Mammary epithelial cell (primary cell): ENCODE results near the gene ORAI1.

ENCODE experiments used
- EZH2 ChIP-seq: IDR thresholded peaks from 2 replicates; pipeline ENCODE4 v1.6.1; 2012; ENCODE audit warnings: low read length, inconsistent platforms, borderline replicate concordance
- TF ChIP-seq, protein P1 (sequence below), 2 donors: IDR thresholded peaks in 1 of 2; conservative IDR thresholded peaks in 1 of 2; 2 replicates each; pipeline ENCODE4 v1.5.1; 2011 to 2012; ENCODE audit warnings: inconsistent platforms in 2 of 2, low read length in 2 of 2, mild to moderate bottlenecking in 2 of 2, control low read depth in 1 of 2, low read depth in 1 of 2; ENCODE audit not compliant: insufficient read depth in 1 of 2; ENCODE audit errors: extremely low read depth in 1 of 2

DNA sequence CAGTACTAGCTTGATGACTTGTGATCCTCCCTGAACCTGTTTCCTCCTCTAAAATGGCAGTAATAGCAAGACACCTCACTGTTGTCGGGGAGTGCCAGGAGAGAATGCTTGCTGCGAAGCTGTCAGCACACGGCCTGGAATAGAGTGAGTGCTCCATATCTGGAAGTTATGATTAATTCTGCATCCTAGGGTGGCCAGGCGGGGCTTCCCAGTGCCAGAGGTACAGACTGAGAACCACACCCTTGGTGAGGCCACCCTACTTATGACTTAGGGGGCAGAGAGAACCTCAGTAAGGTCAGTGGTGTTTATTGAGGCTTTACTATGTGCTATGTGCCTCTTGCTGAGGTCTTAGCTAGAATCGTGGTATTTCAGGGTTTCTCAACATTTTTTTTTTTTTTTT lies 23.0 kb downstream of the ORAI1 start:
- TF ChIP-seq, protein P1, sequence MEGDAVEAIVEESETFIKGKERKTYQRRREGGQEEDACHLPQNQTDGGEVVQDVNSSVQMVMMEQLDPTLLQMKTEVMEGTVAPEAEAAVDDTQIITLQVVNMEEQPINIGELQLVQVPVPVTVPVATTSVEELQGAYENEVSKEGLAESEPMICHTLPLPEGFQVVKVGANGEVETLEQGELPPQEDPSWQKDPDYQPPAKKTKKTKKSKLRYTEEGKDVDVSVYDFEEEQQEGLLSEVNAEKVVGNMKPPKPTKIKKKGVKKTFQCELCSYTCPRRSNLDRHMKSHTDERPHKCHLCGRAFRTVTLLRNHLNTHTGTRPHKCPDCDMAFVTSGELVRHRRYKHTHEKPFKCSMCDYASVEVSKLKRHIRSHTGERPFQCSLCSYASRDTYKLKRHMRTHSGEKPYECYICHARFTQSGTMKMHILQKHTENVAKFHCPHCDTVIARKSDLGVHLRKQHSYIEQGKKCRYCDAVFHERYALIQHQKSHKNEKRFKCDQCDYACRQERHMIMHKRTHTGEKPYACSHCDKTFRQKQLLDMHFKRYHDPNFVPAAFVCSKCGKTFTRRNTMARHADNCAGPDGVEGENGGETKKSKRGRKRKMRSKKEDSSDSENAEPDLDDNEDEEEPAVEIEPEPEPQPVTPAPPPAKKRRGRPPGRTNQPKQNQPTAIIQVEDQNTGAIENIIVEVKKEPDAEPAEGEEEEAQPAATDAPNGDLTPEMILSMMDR (conservative IDR thresholded peaks at IDR 0.05 in 1 of 2, IDR thresholded peaks at IDR 0.05 in 1 of 2; ENCODE audit: extremely low read depth in 1 of 2, insufficient read depth in 1 of 2, low read depth in 1 of 2, low read length in 2 of 2) = no peak
- no peak for TF ChIP-seq EZH2
